HUES48 (cell line): ENCODE results near the gene GSTA1.
"Not testable (repeated sequence)": the region's sequence is repeated elsewhere in the genome, so short reads cannot be mapped to it uniquely, and the experiment has no call there.

ENCODE experiments used
- H3K27ac ChIP-seq: one replicate; pipeline ENCODE4 v1.7.0; 2013; ENCODE audit warnings: low read depth, low read length, inconsistent platforms
- H3K27me3 ChIP-seq: 2 replicates; pipeline ENCODE4 v1.6.1; 2013; ENCODE audit warnings: mild to moderate bottlenecking, low read length; ENCODE audit not compliant: control insufficient read depth, insufficient read depth
- H3K36me3 ChIP-seq: 2 replicates; pipeline ENCODE4 v1.6.1; 2013; ENCODE audit warnings: low read length; ENCODE audit not compliant: control insufficient read depth, insufficient read depth
- H3K4me1 ChIP-seq: 2 replicates; pipeline ENCODE4 v1.6.1; 2013; ENCODE audit warnings: mild to moderate bottlenecking, low read length; ENCODE audit not compliant: control insufficient read depth, insufficient read depth
- H3K4me3 ChIP-seq: 2 replicates; pipeline ENCODE4 v1.5.1; 2013; ENCODE audit warnings: mild to moderate bottlenecking, low read depth, low read length
- H3K9ac ChIP-seq: 2 replicates; pipeline ENCODE4 v1.6.1; 2013; ENCODE audit warnings: mild to moderate bottlenecking, low read depth, low read length, moderate library complexity
- H3K9me3 ChIP-seq: 2 replicates; pipeline ENCODE4 v1.6.1; 2013; ENCODE audit warnings: low read length; ENCODE audit not compliant: control insufficient read depth, insufficient read depth

Gene GSTA1

GRCh38 chr6:52776711-52777351 is 26.8 kb downstream of the GSTA1 start:
- H3K27ac ChIP-seq, H3K4me3 ChIP-seq: not testable (repeated sequence)

DNA sequence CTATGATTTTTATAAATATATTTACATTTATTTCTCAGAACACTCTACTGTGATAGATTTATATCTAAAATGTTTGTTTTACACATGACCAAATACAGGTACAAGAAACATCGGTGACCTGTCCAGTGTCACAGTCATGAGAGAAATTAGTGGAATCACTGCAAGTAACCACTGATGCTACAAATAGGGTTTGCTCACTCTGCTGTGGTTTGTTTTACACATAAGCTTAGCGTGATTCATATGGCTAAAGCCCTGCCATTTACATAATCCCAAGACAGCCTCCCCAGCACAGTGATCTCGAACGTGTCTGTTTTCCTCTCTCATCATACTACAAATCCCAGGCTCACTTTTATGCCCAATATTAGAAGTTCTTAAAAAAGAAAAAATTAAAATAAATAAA is 34.2 kb downstream of the GSTA1 start:
- H3K9me3 ChIP-seq, H3K36me3 ChIP-seq, H3K4me3 ChIP-seq, H3K9ac ChIP-seq, H3K27ac ChIP-seq, H3K27me3 ChIP-seq, H3K4me1 ChIP-seq: not testable (repeated sequence)

More at GRCh38 chr6:52776711-52777351, 26.8 kb downstream of the GSTA1 start:
- H3K9ac ChIP-seq, H3K36me3 ChIP-seq, H3K4me1 ChIP-seq, H3K27me3 ChIP-seq, H3K9me3 ChIP-seq: not testable (repeated sequence)

GRCh38 chr6:52767658-52768057 is 36.0 kb downstream of the GSTA1 start:
- H3K27ac ChIP-seq, H3K4me3 ChIP-seq: not testable (repeated sequence)

DNA sequence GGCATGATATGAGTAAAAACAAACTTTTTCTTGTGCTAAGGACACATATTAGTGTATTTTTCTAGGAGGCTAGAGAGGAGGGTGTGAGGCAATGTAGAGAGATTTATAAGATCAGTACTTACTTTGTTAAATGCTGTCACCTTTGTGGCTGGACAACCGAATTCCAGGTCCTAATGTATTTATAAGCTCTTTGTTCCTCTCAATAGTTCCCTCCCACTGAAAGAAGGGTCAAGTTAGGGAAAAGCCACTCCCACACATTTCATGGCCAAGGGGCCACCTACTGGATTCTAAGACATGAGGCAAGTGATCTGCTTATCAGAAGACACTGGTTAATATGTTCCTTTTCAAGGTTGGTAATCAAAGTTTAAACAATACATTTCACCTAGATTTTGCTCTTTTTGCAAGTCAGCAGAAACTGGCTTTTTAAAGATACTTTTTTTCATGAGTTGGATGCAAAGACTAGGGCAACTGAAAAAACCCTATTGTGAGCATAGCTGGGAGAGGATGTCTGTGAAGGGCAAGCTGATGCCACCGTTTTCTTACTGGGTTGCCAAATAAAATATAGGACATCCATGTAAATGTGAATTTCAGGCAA is 40.2 kb downstream of the GSTA1 start, which contains the start of gene GSTA2:
Gene GSTA2 (minus strand): TSS at position 154 of the 595 bp plus-strand sequence. CDS start 5,528 bp downstream, outside the sequence.
- H3K9me3 ChIP-seq, H3K4me1 ChIP-seq, H3K36me3 ChIP-seq, H3K9ac ChIP-seq, H3K4me3 ChIP-seq, H3K27me3 ChIP-seq: not testable (repeated sequence)
- H3K27ac ChIP-seq, result peak within 1 kb of the TSS; percentile 55

More at GRCh38 chr6:52767658-52768057, 36.0 kb downstream of the GSTA1 start:
- H3K9me3 ChIP-seq, H3K9ac ChIP-seq, H3K36me3 ChIP-seq, H3K4me1 ChIP-seq, H3K27me3 ChIP-seq: not testable (repeated sequence)

- not testable (repeated sequence) for H3K9me3 ChIP-seq, H3K36me3 ChIP-seq, H3K4me3 ChIP-seq, H3K9ac ChIP-seq, H3K27me3 ChIP-seq, H3K4me1 ChIP-seq, H3K27ac ChIP-seq
These were observed 41.7 kb downstream of the GSTA1 start for GRCh38 chr6:52761673-52762491.

DNA sequence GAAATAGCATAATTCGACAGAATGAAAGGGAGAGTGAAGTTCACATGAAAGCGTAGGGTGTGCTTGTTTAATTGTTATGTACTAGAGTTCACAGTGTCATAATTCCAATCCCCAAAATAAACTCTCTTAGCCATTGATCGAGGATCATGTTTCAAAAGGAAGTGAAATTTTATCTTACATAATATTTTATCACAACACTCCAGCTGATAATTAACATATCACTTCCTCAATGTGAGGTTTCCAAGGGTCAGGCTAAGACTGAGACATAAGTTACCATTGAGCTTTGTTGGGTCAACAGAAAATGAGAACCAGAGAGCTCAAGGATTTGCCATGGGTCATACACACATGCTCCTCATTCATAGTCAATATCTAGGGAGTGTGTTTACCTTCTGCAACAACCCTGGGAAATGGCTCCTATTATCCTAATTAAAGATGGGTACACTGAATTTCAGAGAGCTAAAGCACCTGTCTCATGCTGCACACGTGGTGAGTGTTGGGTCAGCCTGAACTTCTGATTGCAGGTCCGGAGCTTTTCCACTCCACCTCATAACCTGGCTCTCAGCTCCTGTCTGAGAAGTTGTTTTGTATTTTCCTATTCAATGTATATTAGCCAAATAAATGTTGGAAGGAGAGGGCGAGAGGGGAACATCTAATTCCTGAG is 43.4 kb downstream of the GSTA1 start:
- Histone ChIP-seq H3K27me3 (no peaks in the 10 kb centered on the region), H3K36me3 (no peaks in the 10 kb centered on the region), H3K4me1 (no peaks in the 10 kb centered on the region), H3K9me3 (no peaks in the 10 kb centered on the region), H3K4me3 (no peak overlapping the region), H3K9ac (no peak overlapping the region), H3K27ac (no peak overlapping the region)

- H3K4me3 ChIP-seq, result no peak overlapping the region
- no peaks in the 10 kb centered on the region for H3K4me1 ChIP-seq
- H3K9ac ChIP-seq, result no peak overlapping the region
- no peak overlapping the region for H3K27ac ChIP-seq
- H3K27me3 ChIP-seq, result no peaks in the 10 kb centered on the region
- H3K9me3 ChIP-seq, result no peaks in the 10 kb centered on the region
- no peaks in the 10 kb centered on the region for H3K36me3 ChIP-seq
These were observed 44.5 kb downstream of the GSTA1 start for GRCh38 chr6:52759085-52759484.

DNA sequence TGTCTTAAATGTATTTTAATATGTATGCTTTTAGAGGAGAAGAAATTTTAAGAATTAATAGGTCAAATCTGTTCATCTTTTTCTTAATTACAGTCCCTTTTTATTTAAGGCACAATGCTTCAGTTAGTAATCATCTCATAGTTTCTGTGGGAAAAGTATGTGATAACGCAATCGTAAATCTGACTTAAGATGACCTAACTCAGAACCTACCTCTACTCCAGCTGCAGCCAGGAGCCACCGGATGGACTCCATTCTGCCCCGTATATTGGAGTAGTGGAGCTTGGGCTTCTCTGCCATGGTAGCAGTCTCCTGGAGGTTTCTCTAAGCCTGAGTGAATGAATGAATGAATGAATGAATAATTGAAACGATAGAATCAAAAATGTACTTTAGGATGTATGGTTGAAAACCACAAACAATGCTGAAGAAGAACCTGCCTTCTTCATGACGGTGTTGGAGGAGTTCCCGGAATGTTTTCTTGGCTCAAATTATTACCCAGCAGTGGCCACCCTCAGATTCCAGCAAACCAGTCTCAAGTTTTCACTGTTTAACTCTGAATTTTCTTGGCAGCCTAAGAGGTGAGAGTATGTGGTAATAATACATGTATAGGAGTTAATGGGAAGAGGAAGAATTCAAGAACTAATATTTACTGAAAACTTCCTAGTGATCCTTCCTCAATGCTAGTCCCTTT is 45.8 kb downstream of the GSTA1 start:
- H3K9me3 ChIP-seq, H3K4me3 ChIP-seq, H3K27me3 ChIP-seq, H3K9ac ChIP-seq, H3K27ac ChIP-seq, H3K36me3 ChIP-seq, H3K4me1 ChIP-seq: not testable (repeated sequence)

GRCh38 chr6:52754443-52754842 is 49.2 kb downstream of the GSTA1 start:
- Histone ChIP-seq H3K9ac (no peak overlapping the region), H3K4me1 (peaks cover 5% of the 10 kb centered on the region; the same call in 1 of the 2 replicates), H3K36me3 (no peaks in the 10 kb centered on the region), H3K27ac (no peak overlapping the region), H3K4me3 (no peak overlapping the region), H3K9me3 (peaks cover 9% of the 10 kb centered on the region), H3K27me3 (no peaks in the 10 kb centered on the region)

DNA sequence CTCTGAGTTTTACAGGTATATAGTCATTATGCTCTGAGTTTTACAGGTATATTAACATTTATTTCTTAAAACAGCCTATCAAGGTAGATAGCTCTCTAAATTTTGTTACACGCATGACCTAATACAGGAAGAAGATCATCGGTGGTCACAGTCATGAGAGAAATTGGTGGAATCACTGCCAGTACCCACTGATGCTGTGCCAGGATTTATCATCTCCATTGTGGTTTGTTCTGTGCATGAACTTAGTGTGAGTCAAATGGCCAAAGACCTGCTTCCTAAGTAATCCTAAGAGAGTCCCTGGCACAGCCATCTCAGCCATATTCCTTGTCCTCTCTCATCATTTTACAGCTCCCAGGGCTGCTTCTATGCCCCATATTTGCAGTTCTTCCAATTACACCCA is 50.5 kb downstream of the GSTA1 start:
- not testable (repeated sequence) for H3K4me3 ChIP-seq, H3K27me3 ChIP-seq, H3K9ac ChIP-seq, H3K36me3 ChIP-seq, H3K27ac ChIP-seq, H3K9me3 ChIP-seq, H3K4me1 ChIP-seq
